ENCODE results near the gene AP4E1.
"Not testable (repeated sequence)": the region's sequence is repeated elsewhere in the genome, so short reads cannot be mapped to it uniquely, and the experiment has no call there.

AP4E1 gene

GRCh38 chr15:50872832-50873426 is 35.6 kb upstream of the AP4E1 start:
- TF ChIP-seq CTCF (IDR thresholded peaks at IDR 0.05) = no peak
- no peak for DNase-seq (ENCODE audit: low spot score)
- Histone ChIP-seq H3K27ac (no peak overlapping the region), H3K4me3 (no peak overlapping the region)

GRCh38 chr15:50873935-50874361 is 34.5 kb upstream of the AP4E1 start:
- no peak for TF ChIP-seq CTCF (IDR thresholded peaks at IDR 0.05)
- no peak for DNase-seq (ENCODE audit: low spot score)
- no peak overlapping the region for H3K4me3 ChIP-seq
- H3K27ac ChIP-seq = no peak overlapping the region

- H3K27ac ChIP-seq = not testable (repeated sequence)
Measured at GRCh38 chr15:50875238-50875637, 33.2 kb upstream of the AP4E1 start.

GRCh38 chr15:50876260-50876988 is 32.1 kb upstream of the AP4E1 start:
- no peak overlapping the region for H3K27ac ChIP-seq
- no peak for TF ChIP-seq CTCF (IDR thresholded peaks at IDR 0.05)
- peak overlapping the region; percentile 67 for H3K4me3 ChIP-seq
- no peak for DNase-seq (ENCODE audit: low spot score)

More at GRCh38 chr15:50875238-50875637, 33.2 kb upstream of the AP4E1 start:
- not testable (repeated sequence) for H3K4me3 ChIP-seq; DNase-seq (ENCODE audit: low spot score)

GRCh38 chr15:50876989-50877360 is 31.5 kb upstream of the AP4E1 start:
- H3K4me3 ChIP-seq = peak overlapping the region; percentile 67
- peak; percentile 81 for DNase-seq (ENCODE audit: low spot score)
- peak; percentile 90 for TF ChIP-seq CTCF (IDR thresholded peaks at IDR 0.05)
- no peak overlapping the region for H3K27ac ChIP-seq

- TF ChIP-seq CTCF (IDR thresholded peaks at IDR 0.05) = no peak
- DNase-seq (ENCODE audit: low spot score) = no peak
- Histone ChIP-seq H3K27ac (no peak overlapping the region), H3K4me3 (no peak overlapping the region)
Measured at GRCh38 chr15:50879016-50879617, 29.4 kb upstream of the AP4E1 start.

GRCh38 chr15:50880206-50880605 is 28.3 kb upstream of the AP4E1 start:
- DNase-seq (ENCODE audit: low spot score) = no peak

More at GRCh38 chr15:50880206-50880605, 28.3 kb upstream of the AP4E1 start:
- no peak for TF ChIP-seq CTCF (IDR thresholded peaks at IDR 0.05)
- H3K27ac ChIP-seq = no peak overlapping the region
- H3K4me3 ChIP-seq = no peak overlapping the region

Data from coronary artery (tissue), 2 donors.